Neural crest cell (in vitro differentiated cells): ENCODE measurements around the gene TMEM120B. TPM values are rescaled to one million over a fixed set of nuclear protein-coding genes. Genes with fewer than 3 reads are reported as not detected.
"Not testable (repeated sequence)": the region's sequence is repeated elsewhere in the genome, so short reads cannot be mapped to it uniquely, and the experiment has no call there.

ENCODE experiments used
- DNase-seq: peaks from one replicate; pipeline ENCODE4 v3.0.0; 2021; ENCODE audit warnings: low read depth, mixed read lengths, low spot score
- H3K27ac Mint-ChIP-seq: one replicate; pipeline ENCODE4 v1.8.0; 2021; ENCODE audit warnings: mild to moderate bottlenecking, mixed read lengths; ENCODE audit not compliant: unreplicated experiment
- H3K27me3 Mint-ChIP-seq: 2 replicates; pipeline ENCODE4 v1.8.0; 2021; ENCODE audit warnings: low read depth, mild to moderate bottlenecking, mixed read lengths
- H3K36me3 Mint-ChIP-seq: 2 replicates; pipeline ENCODE4 v1.8.0; 2021; ENCODE audit warnings: low read depth, mild to moderate bottlenecking, mixed read lengths
- H3K4me1 Mint-ChIP-seq: 2 replicates; pipeline ENCODE4 v1.8.0; 2021; ENCODE audit warnings: mixed read lengths
- H3K4me3 Mint-ChIP-seq: one replicate; pipeline ENCODE4 v1.8.0; 2021; ENCODE audit warnings: mild to moderate bottlenecking, mixed read lengths
- H3K9me3 Mint-ChIP-seq: 2 replicates; pipeline ENCODE4 v1.8.0; 2021; ENCODE audit warnings: mixed read lengths
- total RNA-seq: library from RNA; stranded (reverse); gene quantifications from 2 replicates; pipeline ENCODE4 v1.2.1, GENCODE V29; 2021
- TF ChIP-seq, protein P1 (sequence below): fragments of 200-600 bp; sonication (generic); conservative IDR thresholded peaks from 2 replicates; pipeline ENCODE4 v1.5.0; 2021; ENCODE audit warnings: antibody characterized with exemption, mild to moderate bottlenecking

The TMEM120B gene
- total RNA-seq, 1 donor from 2014 or later: 14.1 TPM

DNA sequence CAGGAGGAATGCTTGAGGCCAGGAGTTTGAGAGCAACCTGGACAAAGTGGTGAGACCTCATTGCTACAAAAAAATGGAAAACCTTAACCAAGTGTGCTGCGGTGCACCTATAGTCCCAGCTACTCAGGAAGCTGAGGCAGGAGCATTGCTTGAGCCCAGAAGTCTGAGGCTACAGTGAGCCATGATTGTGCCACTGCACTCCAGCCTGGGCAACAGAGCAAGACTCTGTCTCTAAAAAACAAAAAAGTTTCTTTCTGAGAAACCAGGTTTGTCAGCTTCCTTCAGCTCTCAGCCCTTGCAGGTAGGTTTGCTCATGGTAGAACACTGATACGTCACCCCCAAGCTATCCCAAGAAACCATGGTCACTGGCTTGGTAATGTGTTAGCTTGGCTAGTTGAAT is 23.1 kb upstream of the TMEM120B start:
- DNase-seq: no peak
- Mint-ChIP-seq H3K9me3 (no peaks in the 10 kb centered on the region), H3K36me3 (no peaks in the 10 kb centered on the region), H3K27me3 (no peaks in the 10 kb centered on the region), H3K4me3 (no peak overlapping the region), H3K4me1 (peaks cover 11% of the 10 kb centered on the region), H3K27ac (peak overlapping the region; percentile 68)
- TF ChIP-seq, protein P1, sequence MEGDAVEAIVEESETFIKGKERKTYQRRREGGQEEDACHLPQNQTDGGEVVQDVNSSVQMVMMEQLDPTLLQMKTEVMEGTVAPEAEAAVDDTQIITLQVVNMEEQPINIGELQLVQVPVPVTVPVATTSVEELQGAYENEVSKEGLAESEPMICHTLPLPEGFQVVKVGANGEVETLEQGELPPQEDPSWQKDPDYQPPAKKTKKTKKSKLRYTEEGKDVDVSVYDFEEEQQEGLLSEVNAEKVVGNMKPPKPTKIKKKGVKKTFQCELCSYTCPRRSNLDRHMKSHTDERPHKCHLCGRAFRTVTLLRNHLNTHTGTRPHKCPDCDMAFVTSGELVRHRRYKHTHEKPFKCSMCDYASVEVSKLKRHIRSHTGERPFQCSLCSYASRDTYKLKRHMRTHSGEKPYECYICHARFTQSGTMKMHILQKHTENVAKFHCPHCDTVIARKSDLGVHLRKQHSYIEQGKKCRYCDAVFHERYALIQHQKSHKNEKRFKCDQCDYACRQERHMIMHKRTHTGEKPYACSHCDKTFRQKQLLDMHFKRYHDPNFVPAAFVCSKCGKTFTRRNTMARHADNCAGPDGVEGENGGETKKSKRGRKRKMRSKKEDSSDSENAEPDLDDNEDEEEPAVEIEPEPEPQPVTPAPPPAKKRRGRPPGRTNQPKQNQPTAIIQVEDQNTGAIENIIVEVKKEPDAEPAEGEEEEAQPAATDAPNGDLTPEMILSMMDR: no peak

DNA sequence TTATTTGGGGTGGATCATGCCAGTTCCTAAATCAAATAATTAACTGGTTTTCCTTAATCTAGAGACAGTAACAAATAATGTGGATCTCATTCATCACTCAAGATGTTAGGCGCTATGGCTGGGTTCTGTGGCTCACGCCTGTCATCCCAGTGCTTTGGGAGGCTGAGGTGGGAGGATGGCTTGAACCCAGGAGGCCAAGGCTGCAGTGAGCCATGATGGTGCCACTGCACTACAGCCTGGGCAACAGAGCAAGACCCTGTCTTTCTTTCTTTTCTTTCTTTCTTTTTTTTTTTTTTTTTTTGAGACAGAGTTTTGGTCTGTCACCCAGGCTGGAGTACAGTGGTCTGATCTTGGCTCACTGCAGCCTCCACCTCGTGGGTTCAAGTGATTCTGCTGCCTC is 19.8 kb upstream of the TMEM120B start:
- H3K36me3 Mint-ChIP-seq, H3K9me3 Mint-ChIP-seq, H3K4me1 Mint-ChIP-seq, DNase-seq, H3K4me3 Mint-ChIP-seq, H3K27ac Mint-ChIP-seq, H3K27me3 Mint-ChIP-seq: not testable (repeated sequence)

- H3K9me3 Mint-ChIP-seq: no peaks in the 10 kb centered on the region
- H3K27ac Mint-ChIP-seq: no peak overlapping the region
- H3K4me3 Mint-ChIP-seq: no peak overlapping the region
- H3K36me3 Mint-ChIP-seq: no peaks in the 10 kb centered on the region
- H3K4me1 Mint-ChIP-seq: peaks cover 5% of the 10 kb centered on the region
- TF ChIP-seq, protein P1: no peak
- no peak for DNase-seq
- no peaks in the 10 kb centered on the region for H3K27me3 Mint-ChIP-seq
Measured at GRCh38 chr12:121693155-121693687, 19.3 kb upstream of the TMEM120B start.

DNA sequence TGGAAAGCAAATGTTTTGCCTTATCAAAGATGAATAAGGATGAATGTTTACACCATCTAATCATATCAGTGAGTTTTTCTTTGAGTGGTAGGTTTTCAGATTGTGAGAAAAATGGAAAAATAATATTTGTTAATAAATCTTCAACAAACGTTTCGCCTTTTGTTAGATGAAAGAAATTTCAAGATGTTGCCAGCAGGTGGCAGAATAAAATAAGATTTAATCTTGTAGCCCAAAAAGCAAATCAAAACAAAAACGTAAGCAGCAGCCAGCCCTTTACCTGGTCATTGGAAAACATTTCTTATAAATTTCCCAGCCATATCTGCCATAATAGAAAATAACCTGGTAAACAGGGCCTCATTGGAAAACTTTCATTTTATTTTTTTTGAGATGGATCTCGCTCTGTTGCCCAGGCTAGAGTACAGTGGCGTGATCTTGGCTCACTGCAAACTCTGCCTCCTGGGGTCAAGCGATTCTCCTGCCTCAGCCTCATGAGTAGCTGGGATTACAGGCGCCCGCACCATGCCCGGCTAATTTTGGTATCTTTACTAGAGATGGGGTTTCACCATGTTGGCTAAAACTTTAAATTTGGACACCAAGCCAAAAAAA is 15.4 kb upstream of the TMEM120B start:
- no peaks in the 10 kb centered on the region for H3K4me1 Mint-ChIP-seq
- H3K4me3 Mint-ChIP-seq: no peak overlapping the region
- TF ChIP-seq, protein P1: peak; percentile 80
- H3K27me3 Mint-ChIP-seq: peaks cover 7% of the 10 kb centered on the region
- no peak overlapping the region for H3K27ac Mint-ChIP-seq
- no peaks in the 10 kb centered on the region for H3K36me3 Mint-ChIP-seq
- no peaks in the 10 kb centered on the region for H3K9me3 Mint-ChIP-seq
- no peak for DNase-seq

GRCh38 chr12:121697861-121698260 is 14.7 kb upstream of the TMEM120B start:
- H3K9me3 Mint-ChIP-seq, H3K4me3 Mint-ChIP-seq: not testable (repeated sequence)

DNA sequence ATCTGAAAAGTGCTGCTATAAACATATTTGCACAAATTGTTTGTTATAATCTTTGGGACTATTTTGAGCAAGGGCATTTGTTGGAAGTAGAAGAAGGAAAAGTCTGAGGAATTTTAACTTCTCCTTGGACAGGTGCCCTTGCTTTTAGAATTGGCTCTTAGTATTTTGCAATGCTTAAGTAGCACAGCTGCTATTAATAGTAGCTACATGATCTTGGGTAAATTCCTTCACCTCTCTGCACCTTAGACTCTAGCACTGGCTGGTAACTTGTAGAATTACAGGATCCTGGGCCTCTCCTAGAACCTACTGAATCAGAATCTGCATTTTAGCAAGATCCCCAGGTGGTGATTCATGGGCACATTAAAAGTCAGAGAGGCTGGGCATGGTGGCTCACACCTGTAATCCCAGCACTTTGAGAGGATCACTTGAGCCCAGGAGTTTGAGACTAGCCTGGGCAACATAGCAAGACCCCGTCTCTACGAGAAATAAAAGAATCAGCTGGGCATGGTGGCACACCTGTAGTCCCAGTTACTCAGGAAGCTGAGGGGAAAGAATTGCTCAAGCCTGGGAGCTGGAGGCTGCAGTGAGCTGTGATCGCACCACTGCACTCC is 10.8 kb upstream of the TMEM120B start:
- H3K4me3 Mint-ChIP-seq: no peak overlapping the region
- H3K27me3 Mint-ChIP-seq: peaks cover 10% of the 10 kb centered on the region
- no peak for DNase-seq
- no peaks in the 10 kb centered on the region for H3K4me1 Mint-ChIP-seq
- TF ChIP-seq, protein P1: no peak
- H3K36me3 Mint-ChIP-seq: no peaks in the 10 kb centered on the region
- no peaks in the 10 kb centered on the region for H3K9me3 Mint-ChIP-seq
- no peak overlapping the region for H3K27ac Mint-ChIP-seq

More at GRCh38 chr12:121697861-121698260, 14.7 kb upstream of the TMEM120B start:
- H3K27me3 Mint-ChIP-seq, H3K4me1 Mint-ChIP-seq, H3K36me3 Mint-ChIP-seq, DNase-seq, H3K27ac Mint-ChIP-seq: not testable (repeated sequence)
